Heart left ventricle (tissue), 13 donors: ENCODE data around the gene GAK.

Source experiments
- CTCF ChIP-seq, 12 donors: fragments of 200-600 bp; sonication (generic) in 4 of 12; IDR thresholded peaks; one replicate each; pipeline versions ENCODE4 v1.5.0 to v1.8.0; 2018 to 2022; ENCODE audit warnings: antibody characterized with exemption in 12 of 12, mild to moderate bottlenecking in 5 of 12
- POLR2A ChIP-seq, 2 donors: fragments of 450-650 bp; IDR thresholded peaks; one replicate each; pipeline ENCODE4 v1.6.1; 2017; ENCODE audit warnings: antibody characterized with exemption in 2 of 2, mild to moderate bottlenecking in 2 of 2, moderate library complexity in 2 of 2
- donor health status: ischemic (EF 13 %, LVEDD 7.1; RV severe dilation, severe dysfunction).
- donor health status: DM: no; HTN: yes; CAD: no.
- donor health status: DM: no; HTN: no; CAD: no.
- donor health status: ischemic (EF 25% LVEDD 6.9; RV normal size, moderate dysfunction).
- donor health status: ischemic (EF 25% LVEDD 5.7; RV mildly dilated, moderate dysfunction).
- donor health status: ischemic (EF 35%, LVEDD 5.7; RV mildly dilated, moderate dysfunction).
- donor health status: nonischemic (EF 11% LVEDD 7.7; RV severe dilation, severe dysfunction).
- donor health status: DM: yes; HTN: yes; CAD: no.
- donor health status: PGD.
- donor health status: ischemic (EF 29% LVEDD 5.4; RV normal size, mild dysfunction).
- donor health status: nonischemic (EF 23%, LVEDD 6.1; RV moderate dilation, normal function).

- no peak for TF ChIP-seq CTCF (IDR thresholded peaks at IDR 0.05)
- no peak for TF ChIP-seq POLR2A (IDR thresholded peaks at IDR 0.05)
Observed at GRCh38 chr4:898869-899555, 33.1 kb downstream of the GAK start.
